Astrocyte of the cerebellum (primary cell): ENCODE results near the gene PARL.

Experiments
- DNase-seq: peaks from one replicate; pipeline ENCODE4 v3.0.0-alpha.2; 2011; ENCODE audit warnings: low read depth
- H3K4me3 ChIP-seq: 2 replicates; pipeline ENCODE4 v1.5.1; 2011; ENCODE audit warnings: mild to moderate bottlenecking, low read depth, low read length, moderate library complexity
- CTCF ChIP-seq: IDR thresholded peaks from 2 replicates; pipeline ENCODE4 v1.5.1; 2012; ENCODE audit warnings: low read length, low read depth, moderate library complexity, mild to moderate bottlenecking; ENCODE audit errors: missing control alignments
- in situ Hi-C: cut with HindIII; loops from 2 replicates; pipeline ENCODE4 v1.10.0; 2017; ENCODE audit warnings: low sequenced_read_pairs

The PARL gene

GRCh38 chr3:183818041-183818620 is 66.5 kb downstream of the PARL start:
- no peak for TF ChIP-seq CTCF
- in situ Hi-C loops = no loop called here
- no peak for DNase-seq
- H3K4me3 ChIP-seq = no peak overlapping the region

- in situ Hi-C loops = no loop called here
- no peak overlapping the region for H3K4me3 ChIP-seq
- TF ChIP-seq CTCF = no peak
- DNase-seq = no peak
These were observed 67.0 kb downstream of the PARL start for GRCh38 chr3:183817639-183818038.

- no peak for DNase-seq
- no peak for TF ChIP-seq CTCF
- no peak overlapping the region for H3K4me3 ChIP-seq
- in situ Hi-C loops = no loop called here
These were observed 67.8 kb downstream of the PARL start for GRCh38 chr3:183816681-183817510.

GRCh38 chr3:183815951-183816475 is 68.7 kb downstream of the PARL start:
- no peak for TF ChIP-seq CTCF
- DNase-seq = no peak
- H3K4me3 ChIP-seq = no peak overlapping the region
- in situ Hi-C loops = no loop called here

- no peak for DNase-seq
- in situ Hi-C loops = no loop called here
- TF ChIP-seq CTCF = no peak
- no peak overlapping the region for H3K4me3 ChIP-seq
These were observed 69.1 kb downstream of the PARL start for GRCh38 chr3:183815563-183815940.

- in situ Hi-C loops = no loop called here
- no peak for TF ChIP-seq CTCF
- no peak for DNase-seq
- H3K4me3 ChIP-seq = no peak overlapping the region
These were observed 70.4 kb downstream of the PARL start for GRCh38 chr3:183814240-183814639.
